Effector memory CD8-positive, alpha-beta T cell (primary cell): ENCODE data around the gene RAC3.

Source experiments
- ATAC-seq: fragments of 150-1000 bp; cut with Tn5 transposase; replicated peaks from 2 replicates; pipeline ENCODE4 v1.10.0; 2021; ENCODE audit warnings: mild to moderate bottlenecking, moderate library complexity
- DNase-seq, 3 experiments: peaks; one replicate each; pipeline ENCODE4 v3.0.0; 2021
- H3K27ac Mint-ChIP-seq, 2 donors: one replicate each; pipeline ENCODE4 v1.8.0; 2022; ENCODE audit warnings: mild to moderate bottlenecking in 2 of 2, mixed read lengths in 2 of 2, moderate library complexity in 2 of 2
- H3K27me3 Mint-ChIP-seq, 2 donors: one replicate each; pipeline ENCODE4 v1.8.0; 2022; ENCODE audit warnings: mixed read lengths in 2 of 2
- H3K36me3 Mint-ChIP-seq: one replicate; pipeline ENCODE4 v1.8.0; 2022; ENCODE audit warnings: mild to moderate bottlenecking, moderate library complexity, mixed read lengths; ENCODE audit not compliant: insufficient read depth
- H3K4me1 Mint-ChIP-seq, 2 donors: one replicate each; pipeline ENCODE4 v1.8.0; 2022; ENCODE audit warnings: low read depth in 2 of 2, mixed read lengths in 2 of 2
- H3K4me3 Mint-ChIP-seq, 2 donors: one replicate each; pipeline ENCODE4 v1.8.0; 2022; ENCODE audit warnings: mild to moderate bottlenecking in 2 of 2, mixed read lengths in 2 of 2, moderate library complexity in 2 of 2
- H3K9me3 Mint-ChIP-seq, 2 donors: one replicate each; pipeline ENCODE4 v1.8.0; 2022; ENCODE audit warnings: mixed read lengths in 2 of 2

Gene RAC3

DNA sequence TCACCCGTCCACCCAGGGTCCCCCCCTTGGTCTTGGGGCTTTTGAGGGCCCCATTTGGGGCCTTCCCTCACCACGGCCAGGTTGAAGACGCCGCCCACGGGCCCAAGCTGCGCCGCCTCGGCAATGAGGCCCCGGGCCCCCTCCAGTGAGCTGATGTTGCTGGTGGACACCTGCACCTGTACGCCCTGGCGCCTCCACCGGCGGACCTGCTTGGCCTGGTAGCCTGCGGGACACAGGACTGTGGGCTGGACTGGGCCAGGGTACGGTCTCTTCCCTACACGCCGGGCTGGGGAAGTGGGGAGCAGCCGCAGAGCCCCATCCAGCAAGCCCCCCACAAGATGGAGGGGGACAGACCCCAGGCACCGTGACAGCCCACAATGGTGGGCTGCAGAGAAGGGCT, 51.0 kb downstream of the RAC3 start:
- no peak for DNase-seq
- H3K9me3 Mint-ChIP-seq = no peaks in the 10 kb centered on the region
- H3K27ac Mint-ChIP-seq = no peak overlapping the region
- no peak overlapping the region for H3K4me3 Mint-ChIP-seq
- H3K36me3 Mint-ChIP-seq = peaks cover 31% of the 10 kb centered on the region
- H3K4me1 Mint-ChIP-seq = no peaks in the 10 kb centered on the region
- no peak for ATAC-seq
- H3K27me3 Mint-ChIP-seq = no peaks in the 10 kb centered on the region

DNA sequence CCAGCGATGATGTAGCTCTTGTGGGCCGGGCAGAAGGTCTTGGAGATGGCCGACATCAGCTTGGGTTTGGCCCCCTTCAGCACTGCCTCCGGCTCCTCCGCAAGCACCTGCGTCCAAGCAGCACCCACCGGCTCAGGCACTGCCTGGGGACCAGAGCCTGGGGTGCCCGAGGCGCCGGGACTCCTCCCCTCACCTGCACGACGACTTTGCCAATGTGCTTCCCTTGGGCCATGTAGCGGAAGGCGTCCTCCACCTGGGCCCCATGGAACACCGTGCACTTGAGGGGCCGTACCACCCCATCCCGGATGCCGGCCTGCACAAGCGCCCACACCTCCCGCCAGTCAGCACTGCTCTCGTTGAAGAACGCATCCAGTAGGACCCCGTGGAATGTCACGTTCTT, 51.5 kb downstream of the RAC3 start:
- H3K4me3 Mint-ChIP-seq = no peak overlapping the region
- ATAC-seq = no peak
- no peak overlapping the region for H3K27ac Mint-ChIP-seq
- peaks cover 31% of the 10 kb centered on the region for H3K36me3 Mint-ChIP-seq
- no peak for DNase-seq
- no peaks in the 10 kb centered on the region for H3K27me3 Mint-ChIP-seq
- no peaks in the 10 kb centered on the region for H3K9me3 Mint-ChIP-seq
- no peaks in the 10 kb centered on the region for H3K4me1 Mint-ChIP-seq
